Kidney (tissue), 14 donors: Measurements from ENCODE around the gene GLIS1. TPM values are rescaled to one million over a fixed set of nuclear protein-coding genes. Genes with fewer than 3 reads are reported as not detected.
A peak's percentile ranks its signal among the peaks of the same experiment; 100 is the strongest.

Source experiments
- DNase-seq, 5 donors: peaks; one replicate each; pipeline ENCODE4 v3.0.0-alpha.2; 2013 to 2020
- FAIRE-seq: peaks from 2 replicates; lab custom pipeline; 2012; peaks lifted over from hg19 to GRCh38; lab: Jason Lieb, UNC
- H3K27ac ChIP-seq, 2 donors: one replicate each; pipeline ENCODE4 v1.7.0; 2013; ENCODE audit warnings: low read depth in 2 of 2, low read length in 2 of 2, inconsistent platforms in 1 of 2
- H3K27me3 ChIP-seq: one replicate; pipeline ENCODE4 v1.7.1; 2013; ENCODE audit warnings: low read length, inconsistent platforms; ENCODE audit not compliant: control insufficient read depth, insufficient read depth
- H3K36me3 ChIP-seq, 3 donors: one replicate each; pipeline versions ENCODE4 v1.7.0 to v1.7.1; 2013; ENCODE audit warnings: low read length in 3 of 3, control low read depth in 1 of 3, inconsistent platforms in 1 of 3; ENCODE audit not compliant: insufficient read depth in 3 of 3, control insufficient read depth in 2 of 3
- H3K4me1 ChIP-seq, 3 donors: one replicate each; pipeline versions ENCODE4 v1.7.0 to v1.7.1; 2013; ENCODE audit warnings: low read length in 3 of 3, inconsistent platforms in 1 of 3, low read depth in 1 of 3; ENCODE audit not compliant: control insufficient read depth in 2 of 3, insufficient read depth in 2 of 3
- H3K4me3 ChIP-seq, 3 donors: one replicate each; pipeline versions ENCODE4 v1.7.0 to v1.8.1; 2013; ENCODE audit warnings: low read length in 3 of 3, control low read depth in 1 of 3, inconsistent platforms in 1 of 3
- H3K9ac ChIP-seq, 3 donors: one replicate each; pipeline versions ENCODE4 v1.7.0 to v1.7.1; 2013; ENCODE audit warnings: low read length in 3 of 3, control low read depth in 1 of 3, inconsistent platforms in 1 of 3
- H3K9me3 ChIP-seq, 3 donors: one replicate each; pipeline versions ENCODE4 v1.7.0 to v1.7.1; 2013; ENCODE audit warnings: low read length in 3 of 3, control low read depth in 1 of 3, inconsistent platforms in 1 of 3; ENCODE audit not compliant: control insufficient read depth in 2 of 3, insufficient read depth in 1 of 3
- CTCF ChIP-seq: IDR thresholded peaks from 3 replicates; pipeline ENCODE4 v1.5.1; 2012; ENCODE audit warnings: mild to moderate bottlenecking, moderate library complexity, borderline replicate concordance; ENCODE audit not compliant: insufficient read depth; ENCODE audit errors: extremely low read depth
- intact Hi-C: fragments of 100-400 bp; cut with DNase I; formaldehyde crosslinking; loops from one replicate; pipeline ENCODE4 v1.11.1; 2022
- polyA plus RNA-seq: library from polyadenylated mRNA; stranded (reverse); fragments of 350-450 nt; fragmentation: Illumina TruSeq; extraction: RNeasy Lipid Tissue Mini Kit (QIAGEN cat#74804); gene quantifications from one replicate; pipeline ENCODE4 v1.2.3, GENCODE V29; 2014; ENCODE audit warnings: low read depth, low replicate concordance; ENCODE audit not compliant: insufficient read depth
- total RNA-seq: library from RNA; stranded (reverse); fragmentation: NEBNext Ultra II Directional; extraction: Animal tissue kit (Norgen Biotek cat#: 25700); gene quantifications from one replicate; pipeline ENCODE4 v1.2.1, GENCODE V29; 2021
- donor health status: control.
- donor health status: control.
- donor health status: control.
- donor health status: control.
- donor health status: control.
- donor health status: DM: yes; HTN: yes; CAD: no.
- donor health status: Normal renal cell carcinoma (clear cell type).

GLIS1 gene
- total and polyA plus RNA-seq, 2 donors from 2014 or later = 3.3 to 3.7 TPM

DNA sequence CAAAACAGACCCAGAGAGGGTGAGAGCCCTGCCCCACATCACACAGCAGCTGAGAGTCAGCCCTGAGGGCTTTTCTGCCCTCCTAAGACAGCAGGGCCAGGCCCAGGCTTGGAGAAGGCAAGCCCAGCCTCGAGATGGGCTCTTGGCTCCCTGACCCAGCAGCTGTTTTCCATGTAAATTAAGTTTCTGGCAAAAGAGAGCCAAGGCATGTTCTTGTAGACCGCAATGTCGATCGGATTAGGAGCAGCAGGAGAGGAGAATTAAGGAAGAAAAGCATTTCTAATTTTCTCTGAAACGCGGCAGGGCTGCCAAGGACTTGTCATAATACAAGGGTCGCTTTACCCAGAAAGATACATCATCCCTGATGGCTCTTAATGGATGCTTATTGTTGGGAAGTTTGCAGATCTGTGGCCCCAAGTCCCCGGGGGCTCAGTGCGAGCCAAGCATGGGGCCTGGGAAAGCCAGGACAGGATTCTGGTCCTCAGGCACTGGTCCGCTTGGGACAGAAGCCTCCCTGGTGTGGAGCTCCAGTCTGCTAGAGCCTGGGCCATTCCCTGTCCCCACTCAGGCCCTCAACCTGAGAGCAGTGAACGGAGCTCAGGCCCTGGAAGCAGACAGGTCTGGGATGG is 216.9 kb downstream of the GLIS1 start:
- H3K27ac ChIP-seq = no peak overlapping the region

GRCh38 chr1:53520481-53520880 is 218.5 kb downstream of the GLIS1 start:
- DNase-seq = no peak
- Histone ChIP-seq H3K27me3 (no peaks in the 10 kb centered on the region), H3K4me1 (peaks cover 0 to 12% (median 0%) of the 10 kb centered on the region in 3 donors), H3K4me3 (no peak overlapping the region), H3K9ac (no peak overlapping the region), H3K9me3 (no peaks in the 10 kb centered on the region), H3K36me3 (no peaks in the 10 kb centered on the region), H3K27ac (no peak overlapping the region)
- TF ChIP-seq CTCF = no peak
- no peak for FAIRE-seq
- intact Hi-C loops = no loop called here

More for the DNA sequence above, 216.9 kb downstream of the GLIS1 start:
- Histone ChIP-seq H3K4me1 (peaks cover 0 to 12% (median 0%) of the 10 kb centered on the region in 3 donors), H3K27me3 (no peaks in the 10 kb centered on the region), H3K9me3 (no peaks in the 10 kb centered on the region), H3K36me3 (no peaks in the 10 kb centered on the region), H3K9ac (no peak overlapping the region), H3K4me3 (no peak overlapping the region)
- intact Hi-C loops = no loop called here
- TF ChIP-seq CTCF = no peak
- FAIRE-seq (no peak), DNase-seq (peak in 1 of 5 donors; percentile 40)

DNA sequence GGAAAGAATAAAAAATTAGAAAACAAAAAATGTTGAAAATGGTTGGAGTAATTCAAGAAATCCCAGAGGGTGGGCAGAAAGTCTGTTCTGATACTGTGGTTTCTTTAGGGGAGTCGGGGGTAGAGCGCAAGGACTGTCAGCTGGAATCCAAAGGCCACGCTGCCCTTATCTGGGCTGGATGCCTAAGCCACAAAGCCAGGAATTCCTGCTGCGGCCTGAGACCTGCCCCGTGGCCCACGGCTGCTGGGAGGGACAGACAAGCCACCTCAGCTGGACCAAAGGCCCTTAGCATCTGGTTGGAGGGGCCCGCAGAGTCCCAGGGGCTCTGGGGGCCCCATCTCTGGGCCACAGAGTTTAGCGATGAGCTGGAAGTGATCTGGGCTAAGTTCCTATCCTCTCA is 219.5 kb downstream of the GLIS1 start:
- peaks cover 0 to 2% (median 0%) of the 10 kb centered on the region in 3 donors for H3K36me3 ChIP-seq
- TF ChIP-seq CTCF = no peak
- no peaks in the 10 kb centered on the region for H3K27me3 ChIP-seq
- intact Hi-C loops = no loop called here
- H3K4me1 ChIP-seq = peaks cover 0 to 9% (median 0%) of the 10 kb centered on the region in 3 donors
- H3K4me3 ChIP-seq = no peak overlapping the region
- DNase-seq (no peak), FAIRE-seq (no peak)
- H3K9me3 ChIP-seq = no peaks in the 10 kb centered on the region
- H3K27ac ChIP-seq = no peak overlapping the region
- no peak overlapping the region for H3K9ac ChIP-seq
